OCI-LY7 (cell line): ENCODE measurements around the gene KCNG4.

Experiments used
- CTCF ChIP-seq: fragments of 200-600 bp; sonication (generic); conservative IDR thresholded peaks from 2 replicates; pipeline ENCODE4 v1.5.1; 2014; ENCODE audit warnings: mild to moderate bottlenecking, antibody characterized with exemption, low read length, moderate library complexity, mixed read lengths
- EZH2phosphoT487 ChIP-seq: fragments of 200-600 bp; sonication (generic); IDR thresholded peaks from 2 replicates; pipeline ENCODE4 v1.6.1; 2018; ENCODE audit warnings: low read depth, borderline replicate concordance, mild to moderate bottlenecking, mixed run types, antibody characterized with exemption, low read length, moderate library complexity, mixed read lengths

GRCh38 chr16:84283314-84284153, 43.7 kb upstream of the KCNG4 start:
- TF ChIP-seq CTCF (no peak), EZH2phosphoT487 (no peak)
